Mesenchymal stem cell (in vitro differentiated cells and primary cell): ENCODE data around the gene ULK4.

Experiments used
- DNase-seq: peaks from one replicate; pipeline ENCODE4 v3.0.0-alpha.2; 2013
- H2AFZ ChIP-seq: one replicate; pipeline ENCODE4 v1.6.1; 2013; ENCODE audit warnings: low read depth, mild to moderate bottlenecking, control low read depth, inconsistent platforms, low read length, moderate library complexity
- H2AK5ac ChIP-seq: 2 replicates; pipeline ENCODE4 v1.6.1; 2013; ENCODE audit warnings: low read length, moderate library complexity, mild to moderate bottlenecking, inconsistent platforms; ENCODE audit not compliant: severe bottlenecking
- H2BK120ac ChIP-seq: one replicate; pipeline ENCODE4 v1.6.1; 2013; ENCODE audit warnings: low read depth, mild to moderate bottlenecking, inconsistent platforms, low read length, moderate library complexity
- H2BK12ac ChIP-seq, 2 experiments: one replicate each; pipeline ENCODE4 v1.6.1; 2013; ENCODE audit warnings: inconsistent platforms in 2 of 2, low read length in 2 of 2, mild to moderate bottlenecking in 2 of 2, moderate library complexity in 2 of 2, control low read depth in 1 of 2
- H2BK15ac ChIP-seq: one replicate; pipeline ENCODE4 v1.6.1; 2013; ENCODE audit warnings: mild to moderate bottlenecking, low read depth, inconsistent platforms; ENCODE audit not compliant: poor library complexity, severe bottlenecking
- H2BK5ac ChIP-seq: 2 replicates; pipeline ENCODE4 v1.6.1; 2013; ENCODE audit warnings: low read depth, mild to moderate bottlenecking, low read length, control low read depth, inconsistent platforms; ENCODE audit not compliant: poor library complexity, severe bottlenecking
- H3K14ac ChIP-seq, 2 experiments: one replicate each; pipeline ENCODE4 v1.6.1; 2013; ENCODE audit warnings: inconsistent platforms in 2 of 2, low read length in 2 of 2, control low read depth in 1 of 2, mild to moderate bottlenecking in 1 of 2, moderate library complexity in 1 of 2
- H3K18ac ChIP-seq, 2 experiments: one replicate each; pipeline ENCODE4 v1.6.1; 2013; ENCODE audit warnings: inconsistent platforms in 2 of 2, low read length in 2 of 2, control low read depth in 1 of 2, low read depth in 1 of 2, mild to moderate bottlenecking in 1 of 2
- H3K23ac ChIP-seq, 2 experiments: one replicate each; pipeline ENCODE4 v1.6.1; 2013; ENCODE audit warnings: inconsistent platforms in 2 of 2, low read length in 2 of 2, mild to moderate bottlenecking in 2 of 2, moderate library complexity in 2 of 2, control low read depth in 1 of 2
- H3K27ac ChIP-seq: 2 replicates; pipeline ENCODE4 v1.5.1; 2013; ENCODE audit warnings: mild to moderate bottlenecking, moderate library complexity, low read length, control low read depth, inconsistent platforms; ENCODE audit not compliant: poor library complexity, severe bottlenecking
- H3K27me3 ChIP-seq, 2 experiments: 2 replicates each; pipeline versions ENCODE4 v1.6.1 to v1.7.0; 2013; ENCODE audit warnings: low read length in 2 of 2, mild to moderate bottlenecking in 2 of 2, moderate library complexity in 2 of 2, control low read depth in 1 of 2, inconsistent platforms in 1 of 2; ENCODE audit not compliant: control insufficient read depth in 1 of 2, insufficient read depth in 1 of 2
- H3K36me3 ChIP-seq, 2 experiments: 2 replicates each; pipeline versions ENCODE4 v1.6.1 to v1.7.0; 2013; ENCODE audit warnings: low read length in 2 of 2, control low read depth in 1 of 2, inconsistent platforms in 1 of 2, low read depth in 1 of 2, mild to moderate bottlenecking in 1 of 2; ENCODE audit not compliant: insufficient read depth in 2 of 2, control insufficient read depth in 1 of 2
- H3K4ac ChIP-seq, 2 experiments: one replicate each; pipeline ENCODE4 v1.6.1; 2013; ENCODE audit warnings: inconsistent platforms in 2 of 2, low read length in 2 of 2, mild to moderate bottlenecking in 2 of 2, moderate library complexity in 2 of 2, control low read depth in 1 of 2, low read depth in 1 of 2
- H3K4me1 ChIP-seq: 2 replicates; pipeline ENCODE4 v1.6.1; 2013; ENCODE audit warnings: low read depth, low read length, control low read depth; ENCODE audit not compliant: control insufficient read depth, insufficient read depth
- H3K4me2 ChIP-seq: 2 replicates; pipeline ENCODE4 v1.6.1; 2013; ENCODE audit warnings: low read length, mild to moderate bottlenecking, inconsistent platforms; ENCODE audit not compliant: poor library complexity, severe bottlenecking
- H3K4me3 ChIP-seq, 2 experiments: 2 replicates each; pipeline versions ENCODE4 v1.5.1 to v1.7.0; 2013; ENCODE audit warnings: low read length in 2 of 2, mild to moderate bottlenecking in 2 of 2, control low read depth in 1 of 2, low read depth in 1 of 2; ENCODE audit not compliant: insufficient read depth in 1 of 2
- H3K79me1 ChIP-seq: replicated peaks from 2 replicates; pipeline ENCODE4 v1.6.1; 2013; ENCODE audit warnings: mild to moderate bottlenecking, control low read depth, low read length, inconsistent platforms; ENCODE audit not compliant: poor library complexity, severe bottlenecking
- H3K9ac ChIP-seq: 2 replicates; pipeline ENCODE4 v1.7.0; 2013; ENCODE audit warnings: mild to moderate bottlenecking, low read length, moderate library complexity
- H3K9me3 ChIP-seq: 2 replicates; pipeline ENCODE4 v1.7.0; 2013; ENCODE audit warnings: mild to moderate bottlenecking, low read length; ENCODE audit not compliant: control insufficient read depth
- H4K8ac ChIP-seq: one replicate; pipeline ENCODE4 v1.6.1; 2013; ENCODE audit warnings: inconsistent platforms, mild to moderate bottlenecking, low read length, moderate library complexity
- H4K91ac ChIP-seq: one replicate; pipeline ENCODE4 v1.6.1; 2013; ENCODE audit warnings: mild to moderate bottlenecking, low read length, inconsistent platforms
- WGBS: methylation state at CpG from one replicate; pipeline ENCODE4 v1.1.7; 2013; ENCODE audit warnings: mixed read lengths; 5-methylcytosine and 5-hydroxymethylcytosine counted together

Gene ULK4

DNA sequence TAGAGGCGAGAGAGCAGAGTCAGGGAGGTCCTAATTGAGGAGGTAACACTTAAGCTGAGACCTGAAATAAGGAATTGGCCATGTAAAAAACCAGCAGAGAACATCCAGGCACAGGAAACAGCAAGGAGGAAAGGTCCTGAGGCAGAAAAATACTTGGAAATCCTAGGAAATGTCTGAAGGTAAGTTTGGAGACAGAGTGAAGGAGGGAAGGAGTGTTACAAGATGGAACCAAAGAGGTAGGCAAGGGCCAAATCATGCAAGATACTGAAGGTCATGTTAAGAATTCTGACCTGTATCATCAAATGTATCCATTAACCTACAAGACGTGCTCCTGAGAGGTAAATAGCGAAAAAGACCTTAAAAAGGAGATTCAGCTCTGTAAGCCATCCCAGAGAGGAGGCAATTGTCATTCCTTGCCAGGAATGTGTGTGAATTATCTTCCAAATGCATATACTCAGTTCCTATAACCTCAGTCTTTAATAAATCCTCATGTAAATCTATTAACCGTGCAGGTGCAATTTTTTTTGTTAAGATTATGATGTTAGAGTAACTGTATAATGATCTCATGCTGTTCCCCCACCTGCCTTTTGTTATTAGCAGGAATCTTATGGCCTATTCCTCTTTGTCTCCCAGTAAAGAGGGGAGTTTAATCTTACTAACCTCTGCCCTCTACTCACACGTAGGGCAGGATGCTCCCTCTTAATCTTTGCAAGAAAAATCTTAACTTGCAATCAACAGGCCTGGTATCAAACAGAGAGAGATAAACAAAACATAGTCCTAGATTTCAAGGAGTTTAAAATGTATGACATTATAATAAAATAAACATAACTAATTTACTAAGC is 166.9 kb downstream of the ULK4 start:
- 80% methylated on average over 4 of the region's 5 CpGs for WGBS
- Histone ChIP-seq H2BK120ac (no peak overlapping the region), H3K4ac (no peak overlapping the region), H3K18ac (no peak overlapping the region), H3K14ac (no peak overlapping the region), H2AK5ac (no peak overlapping the region), H3K36me3 (no peaks in the 10 kb centered on the region), H3K9ac (no peak overlapping the region), H4K91ac (no peak overlapping the region), H3K9me3 (no peaks in the 10 kb centered on the region), H3K27me3 (no peaks in the 10 kb centered on the region), H3K79me1 (no peaks in the 10 kb centered on the region), H3K4me1 (peaks cover 1% of the 10 kb centered on the region), H2BK15ac (no peak overlapping the region), H3K27ac (no peak overlapping the region), H3K4me3 (no peak overlapping the region), H2BK12ac (no peak overlapping the region), H4K8ac (no peak overlapping the region), H3K4me2 (no peak overlapping the region), H2AFZ (no peak overlapping the region), H3K23ac (no peak overlapping the region), H2BK5ac (no peak overlapping the region)
- no peak for DNase-seq

DNA sequence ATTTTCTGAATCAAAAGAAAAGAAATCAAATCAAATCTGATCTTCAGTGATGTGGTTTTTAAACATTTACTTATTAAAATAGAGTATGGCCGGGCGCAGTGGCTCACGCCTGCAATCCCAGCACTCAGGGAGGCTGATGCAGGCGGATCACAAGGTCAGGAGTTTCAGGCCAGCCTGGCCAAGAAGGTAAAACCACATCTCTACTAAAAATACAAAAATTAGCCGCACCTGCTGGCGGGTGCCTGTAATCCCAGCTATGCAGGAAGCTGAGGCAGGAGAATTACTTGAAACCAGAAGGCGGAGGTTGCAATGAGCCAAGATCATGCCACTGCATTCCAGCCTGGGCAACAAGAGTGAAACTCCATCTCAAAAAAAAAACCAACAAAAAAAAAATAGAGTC is 169.1 kb downstream of the ULK4 start:
- H3K14ac ChIP-seq = no peak overlapping the region
- H3K18ac ChIP-seq = no peak overlapping the region
- no peak for DNase-seq
- H3K4me3 ChIP-seq = no peak overlapping the region
- H4K91ac ChIP-seq = no peak overlapping the region
- H3K9ac ChIP-seq = no peak overlapping the region
- no peaks in the 10 kb centered on the region for H3K79me1 ChIP-seq
- H3K4ac ChIP-seq = no peak overlapping the region
- H2BK12ac ChIP-seq = no peak overlapping the region
- 81% methylated on average over 6 of the region's 7 CpGs for WGBS
- H3K9me3 ChIP-seq = no peaks in the 10 kb centered on the region
- H3K4me2 ChIP-seq = no peak overlapping the region
- H3K27me3 ChIP-seq = no peaks in the 10 kb centered on the region
- no peak overlapping the region for H2BK15ac ChIP-seq
- H2BK5ac ChIP-seq = no peak overlapping the region
- H3K4me1 ChIP-seq = peaks cover 1% of the 10 kb centered on the region
- no peak overlapping the region for H3K23ac ChIP-seq
- H3K27ac ChIP-seq = no peak overlapping the region
- no peak overlapping the region for H2BK120ac ChIP-seq
- peaks cover 0 to 7% of the 10 kb centered on the region in 2 experiments for H3K36me3 ChIP-seq
- H2AFZ ChIP-seq = no peak overlapping the region
- no peak overlapping the region for H4K8ac ChIP-seq
- H2AK5ac ChIP-seq = no peak overlapping the region

DNA sequence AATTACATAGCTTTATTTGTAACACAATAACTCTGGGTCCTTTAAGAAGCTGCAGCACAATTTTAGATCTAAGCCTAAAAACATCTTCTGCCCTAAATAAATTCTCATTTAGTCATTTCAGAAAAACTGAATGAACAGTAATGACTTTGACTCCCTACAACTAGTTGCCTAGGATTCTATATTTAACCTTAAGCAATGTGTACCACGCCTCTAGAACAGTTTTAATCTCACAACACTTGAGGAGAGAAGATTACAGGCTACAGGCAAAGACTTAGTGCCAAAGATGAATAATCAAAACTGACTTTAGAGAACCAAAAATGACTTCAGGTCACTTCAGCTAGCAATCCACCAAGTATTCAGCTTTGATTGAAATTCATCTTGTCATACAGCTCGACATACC is 192.8 kb downstream of the ULK4 start:
- DNase-seq = no peak
- 43% methylated on average over 2 of the region's 2 CpGs for WGBS
- Histone ChIP-seq H3K4me3 (no peak overlapping the region), H3K36me3 (no peaks in the 10 kb centered on the region), H3K27ac (no peak overlapping the region), H3K4me1 (no peaks in the 10 kb centered on the region), H3K79me1 (no peaks in the 10 kb centered on the region), H3K23ac (no peak overlapping the region), H4K91ac (no peak overlapping the region), H3K9ac (no peak overlapping the region), H3K4me2 (no peak overlapping the region), H2BK12ac (no peak overlapping the region), H2BK15ac (no peak overlapping the region), H3K4ac (no peak overlapping the region), H2BK5ac (no peak overlapping the region), H3K14ac (no peak overlapping the region), H3K9me3 (no peaks in the 10 kb centered on the region), H2AK5ac (no peak overlapping the region), H2AFZ (no peak overlapping the region), H2BK120ac (no peak overlapping the region), H3K27me3 (no peaks in the 10 kb centered on the region), H3K18ac (no peak overlapping the region), H4K8ac (no peak overlapping the region)

DNA sequence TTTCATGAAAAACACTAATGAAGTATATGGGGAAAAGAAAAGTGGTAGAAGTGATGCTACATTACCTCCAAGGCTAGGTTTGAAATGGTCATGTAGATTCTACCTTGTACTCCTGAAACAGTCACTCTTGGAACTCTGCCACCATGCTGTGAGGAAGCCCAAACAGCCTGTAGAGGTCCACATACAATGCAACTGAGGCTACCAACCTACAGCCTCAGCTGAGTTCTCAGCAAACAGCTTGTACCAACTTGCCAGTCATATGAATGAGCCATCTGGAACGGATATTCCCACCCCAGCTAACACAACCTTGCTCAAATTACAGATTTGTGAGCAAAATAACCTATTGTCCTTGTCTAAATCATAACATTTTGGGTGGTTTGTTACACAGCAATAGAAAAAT is 193.5 kb downstream of the ULK4 start:
- Histone ChIP-seq H3K23ac (no peak overlapping the region), H3K4me3 (no peak overlapping the region), H3K9me3 (no peaks in the 10 kb centered on the region), H2BK5ac (no peak overlapping the region), H3K36me3 (no peaks in the 10 kb centered on the region), H3K27ac (no peak overlapping the region), H3K27me3 (no peaks in the 10 kb centered on the region), H3K4me1 (no peaks in the 10 kb centered on the region), H2AK5ac (no peak overlapping the region), H2BK120ac (no peak overlapping the region), H3K14ac (no peak overlapping the region), H3K9ac (no peak overlapping the region), H2BK15ac (no peak overlapping the region), H4K91ac (no peak overlapping the region), H4K8ac (no peak overlapping the region), H3K18ac (no peak overlapping the region), H3K4me2 (no peak overlapping the region), H2AFZ (no peak overlapping the region), H3K4ac (no peak overlapping the region), H2BK12ac (no peak overlapping the region), H3K79me1 (no peaks in the 10 kb centered on the region)
- no CpG with 5 or more reads among the region's 1 CpG for WGBS
- no peak for DNase-seq
